GM12891 (cell line): ENCODE data around the gene PPP4R3B.

Experiments used
- POLR2A ChIP-seq: IDR thresholded peaks from 2 replicates; pipeline ENCODE4 v1.6.1; 2011; ENCODE audit warnings: low read depth, low read length, control low read depth
- POLR2AphosphoS5 ChIP-seq: IDR thresholded peaks from 2 replicates; pipeline ENCODE4 v1.6.1; 2011; ENCODE audit warnings: low read depth, low read length, control low read depth
- POU2F2 ChIP-seq: IDR thresholded peaks from 2 replicates; pipeline ENCODE4 v1.6.1; 2011; ENCODE audit warnings: low read depth, mild to moderate bottlenecking, control low read depth, low read length, moderate library complexity

- TF ChIP-seq POLR2A (no peak), POLR2AphosphoS5 (no peak), POU2F2 (no peak)
Observed at GRCh38 chr2:55628931-55629330, 11.5 kb upstream of the PPP4R3B start.
